Natural killer cell (primary cell): ENCODE data around the gene ORC2. TPM values are rescaled to one million over a fixed set of nuclear protein-coding genes. Genes with fewer than 3 reads are reported as not detected.
"Not testable (repeated sequence)": the region's sequence is repeated elsewhere in the genome, so short reads cannot be mapped to it uniquely, and the experiment has no call there.

Experiments used
- ATAC-seq, 3 donors: fragments of 150-1000 bp in 2 of 3; fragments of 200-7000 bp in 1 of 3; cut with Tn5 transposase; 1 replicate in 1 of 3; 2 replicates in 2 of 3; pipeline ENCODE4 v1.10.0; 2021; ENCODE audit warnings: mild to moderate bottlenecking in 2 of 3, moderate library complexity in 2 of 3
- DNase-seq, 2 donors: peaks; one replicate each; pipeline versions ENCODE4 v3.0.0 to v3.0.0-alpha.2; 2013 to 2021; ENCODE audit warnings: mixed read lengths in 1 of 2
- H3K27ac ChIP-seq: one replicate; pipeline ENCODE4 v1.5.1; 2013; ENCODE audit warnings: mild to moderate bottlenecking, low read length
- H3K27me3 ChIP-seq: one replicate; pipeline ENCODE4 v1.6.1; 2013; ENCODE audit warnings: low read length; ENCODE audit not compliant: control insufficient read depth, insufficient read depth
- H3K36me3 ChIP-seq: one replicate; pipeline ENCODE4 v1.6.1; 2013; ENCODE audit warnings: low read length; ENCODE audit not compliant: control insufficient read depth, insufficient read depth
- H3K4me1 ChIP-seq: one replicate; pipeline ENCODE4 v1.6.1; 2013; ENCODE audit warnings: low read length; ENCODE audit not compliant: control insufficient read depth, insufficient read depth
- H3K4me3 ChIP-seq: one replicate; pipeline ENCODE4 v1.5.1; 2013; ENCODE audit warnings: low read length
- H3K9me3 ChIP-seq: one replicate; pipeline ENCODE4 v1.6.1; 2013; ENCODE audit warnings: low read length; ENCODE audit not compliant: control insufficient read depth, insufficient read depth
- H3K27ac Mint-ChIP-seq, 2 donors: one replicate each; pipeline ENCODE4 v1.8.0; 2022; ENCODE audit warnings: mild to moderate bottlenecking in 2 of 2, mixed read lengths in 2 of 2, moderate library complexity in 1 of 2
- H3K27me3 Mint-ChIP-seq, 2 donors: one replicate each; pipeline ENCODE4 v1.8.0; 2022; ENCODE audit warnings: low read depth in 2 of 2, mixed read lengths in 2 of 2
- H3K36me3 Mint-ChIP-seq: one replicate; pipeline ENCODE4 v1.8.0; 2022; ENCODE audit warnings: mixed read lengths
- H3K4me1 Mint-ChIP-seq, 2 donors: one replicate each; pipeline ENCODE4 v1.8.0; 2022; ENCODE audit warnings: mixed read lengths in 2 of 2
- H3K4me3 Mint-ChIP-seq: one replicate; pipeline ENCODE4 v1.8.0; 2022; ENCODE audit warnings: mild to moderate bottlenecking, moderate library complexity, mixed read lengths
- H3K9me3 Mint-ChIP-seq, 2 donors: one replicate each; pipeline ENCODE4 v1.8.0; 2022; ENCODE audit warnings: mixed read lengths in 2 of 2
- WGBS: methylation state at CpG from one replicate; pipeline ENCODE4 v1.1.7; 2013; ENCODE audit warnings: missing lambda C conversion rate; ENCODE audit not compliant: insufficient coverage; 5-methylcytosine and 5-hydroxymethylcytosine counted together
- intact Hi-C: fragments of 100-400 bp; cut with micrococcal nuclease; formaldehyde crosslinking; loops from one replicate; pipeline ENCODE4 v1.14.2; 2022
- total RNA-seq, 4 donors: library from RNA; stranded (reverse); fragments of 120-200 nt in 1 of 4; gene quantifications; one replicate each; pipeline versions ENCODE4 v1.2.3 to v1.2.4, GENCODE V29; 2013 to 2022
- TF ChIP-seq, protein P1 (sequence below): fragments of 200-600 bp; IDR thresholded peaks from one replicate; pipeline ENCODE4 v1.8.0; 2022; ENCODE audit warnings: antibody characterized with exemption

Gene ORC2
- total RNA-seq, 3 donors from 2014 or later (not counting 1 experiment from before 2014, with no cell fraction given) = 21.7 to 48.5 (median 26.1) TPM

DNA sequence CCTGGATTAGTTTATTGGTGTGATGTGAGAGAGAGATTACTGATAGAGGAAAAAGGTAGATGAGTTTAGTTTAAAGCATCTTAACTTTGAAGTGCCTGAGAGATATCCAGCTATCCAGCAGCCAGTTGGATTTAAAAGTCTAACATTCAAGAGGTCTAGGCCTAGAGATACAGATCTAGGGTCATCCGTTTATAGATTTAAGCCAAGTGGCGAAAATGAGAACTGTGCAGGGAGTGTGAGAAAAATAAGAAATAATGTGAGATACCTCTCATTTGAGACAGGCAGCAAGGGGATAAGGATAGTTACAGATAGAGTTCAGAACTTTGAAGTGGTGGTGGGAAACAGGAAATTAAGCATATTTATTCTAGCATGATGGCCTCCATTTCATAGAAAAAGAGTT, 5.3 kb upstream of the ORC2 start:
- WGBS = 81% methylated on average over 2 of the region's 2 CpGs
- Mint-ChIP-seq H3K27ac (peak overlapping the region; percentile 10 to 13), H3K4me3 (no peak overlapping the region), H3K9me3 (no peaks in the 10 kb centered on the region), H3K4me1 (peaks cover 14 to 31% of the 10 kb centered on the region in 2 donors), H3K36me3 (no peaks in the 10 kb centered on the region), H3K27me3 (no peaks in the 10 kb centered on the region)
- Histone ChIP-seq H3K36me3 (no peaks in the 10 kb centered on the region), H3K4me1 (no peaks in the 10 kb centered on the region), H3K4me3 (no peak overlapping the region), H3K27me3 (no peaks in the 10 kb centered on the region), H3K9me3 (no peaks in the 10 kb centered on the region), H3K27ac (no peak overlapping the region)
- TF ChIP-seq, protein P1, sequence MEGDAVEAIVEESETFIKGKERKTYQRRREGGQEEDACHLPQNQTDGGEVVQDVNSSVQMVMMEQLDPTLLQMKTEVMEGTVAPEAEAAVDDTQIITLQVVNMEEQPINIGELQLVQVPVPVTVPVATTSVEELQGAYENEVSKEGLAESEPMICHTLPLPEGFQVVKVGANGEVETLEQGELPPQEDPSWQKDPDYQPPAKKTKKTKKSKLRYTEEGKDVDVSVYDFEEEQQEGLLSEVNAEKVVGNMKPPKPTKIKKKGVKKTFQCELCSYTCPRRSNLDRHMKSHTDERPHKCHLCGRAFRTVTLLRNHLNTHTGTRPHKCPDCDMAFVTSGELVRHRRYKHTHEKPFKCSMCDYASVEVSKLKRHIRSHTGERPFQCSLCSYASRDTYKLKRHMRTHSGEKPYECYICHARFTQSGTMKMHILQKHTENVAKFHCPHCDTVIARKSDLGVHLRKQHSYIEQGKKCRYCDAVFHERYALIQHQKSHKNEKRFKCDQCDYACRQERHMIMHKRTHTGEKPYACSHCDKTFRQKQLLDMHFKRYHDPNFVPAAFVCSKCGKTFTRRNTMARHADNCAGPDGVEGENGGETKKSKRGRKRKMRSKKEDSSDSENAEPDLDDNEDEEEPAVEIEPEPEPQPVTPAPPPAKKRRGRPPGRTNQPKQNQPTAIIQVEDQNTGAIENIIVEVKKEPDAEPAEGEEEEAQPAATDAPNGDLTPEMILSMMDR = no peak
- no peak for DNase-seq
- ATAC-seq = no peak
- intact Hi-C loops = no loop called here

DNA sequence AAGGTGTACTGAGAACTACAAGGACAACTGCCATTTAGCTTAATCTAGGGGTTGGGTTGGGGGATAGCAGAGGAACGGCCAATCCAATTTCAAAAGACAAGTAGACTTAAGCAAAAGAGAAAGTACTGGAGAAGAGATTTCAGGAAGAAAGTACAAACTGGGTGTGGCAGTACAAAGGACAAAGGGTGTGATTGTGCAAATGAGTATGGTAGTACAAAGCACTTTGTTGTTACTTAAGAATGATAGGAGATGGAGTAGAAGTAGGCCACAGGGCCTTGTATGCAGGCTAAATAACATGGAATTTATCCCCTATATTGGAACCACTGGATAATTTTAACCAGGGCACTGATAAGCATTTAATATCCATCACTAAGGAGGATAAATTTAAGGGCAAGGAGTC, 4.7 kb upstream of the ORC2 start:
- 97% methylated on average over 1 of the region's 1 CpG for WGBS
- peak overlapping the region; percentile 10 to 13 for H3K27ac Mint-ChIP-seq
- no peaks in the 10 kb centered on the region for H3K36me3 Mint-ChIP-seq
- Histone ChIP-seq H3K27ac (no peak overlapping the region), H3K4me1 (no peaks in the 10 kb centered on the region), H3K36me3 (no peaks in the 10 kb centered on the region), H3K27me3 (no peaks in the 10 kb centered on the region), H3K9me3 (no peaks in the 10 kb centered on the region), H3K4me3 (no peak overlapping the region)
- no peaks in the 10 kb centered on the region for H3K9me3 Mint-ChIP-seq
- DNase-seq (no peak), ATAC-seq (no peak)
- TF ChIP-seq, protein P1 = no peak
- intact Hi-C loops = no loop called here
- no peak overlapping the region for H3K4me3 Mint-ChIP-seq
- no peaks in the 10 kb centered on the region for H3K27me3 Mint-ChIP-seq
- peaks cover 18 to 37% of the 10 kb centered on the region in 2 donors for H3K4me1 Mint-ChIP-seq

DNA sequence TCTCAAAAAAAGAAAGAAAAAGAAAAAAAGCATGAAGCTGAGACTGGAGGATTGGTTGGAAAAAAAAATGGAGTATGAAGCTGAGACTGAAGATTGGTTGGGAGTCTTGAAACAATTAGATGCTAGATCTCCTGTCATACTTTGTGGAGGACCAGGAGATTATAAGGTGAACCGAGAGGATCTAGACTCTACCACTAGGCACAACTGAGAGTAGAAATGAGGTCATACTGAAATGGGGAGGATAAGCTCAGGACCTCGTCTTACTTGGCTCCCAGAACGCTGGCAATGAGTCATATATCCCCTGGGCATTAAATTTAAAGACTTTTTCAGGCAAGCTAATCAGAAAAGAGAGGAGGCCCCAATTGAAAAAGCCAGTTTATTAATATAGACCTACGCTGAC, 3.3 kb upstream of the ORC2 start:
- H3K27me3 ChIP-seq = no peaks in the 10 kb centered on the region
- Mint-ChIP-seq H3K27me3 (no peaks in the 10 kb centered on the region), H3K9me3 (no peaks in the 10 kb centered on the region), H3K27ac (peak overlapping the region in 1 of 2 donors; percentile 15), H3K4me3 (peak overlapping the region; percentile 2), H3K36me3 (no peaks in the 10 kb centered on the region), H3K4me1 (peaks cover 28 to 47% of the 10 kb centered on the region in 2 donors)
- 81% methylated on average over 4 of the region's 4 CpGs for WGBS
- intact Hi-C loops = no loop called here
- no peak overlapping the region for H3K27ac ChIP-seq
- no peak for DNase-seq
- H3K4me3 ChIP-seq = no peak overlapping the region
- H3K36me3 ChIP-seq = no peaks in the 10 kb centered on the region
- no peaks in the 10 kb centered on the region for H3K9me3 ChIP-seq
- H3K4me1 ChIP-seq = peaks cover 5% of the 10 kb centered on the region
- TF ChIP-seq, protein P1 = no peak
- no peak for ATAC-seq

DNA sequence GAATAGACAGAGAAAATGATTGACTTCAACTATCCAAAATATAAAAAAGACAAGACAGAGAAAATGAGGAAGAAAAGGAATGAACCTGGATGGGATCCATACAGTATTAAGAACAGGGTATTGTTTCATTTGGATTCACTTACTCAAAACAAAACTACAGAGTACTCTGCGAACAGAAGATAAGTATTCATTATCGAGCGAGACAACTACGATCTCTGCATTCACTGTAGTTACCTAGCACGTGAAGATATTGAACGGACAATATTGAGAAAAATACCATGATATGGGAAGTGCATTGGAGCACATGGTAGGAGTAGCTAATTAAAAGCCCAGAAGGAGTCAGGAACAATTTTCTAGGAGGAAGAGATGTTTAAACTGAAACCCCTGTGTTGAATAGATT, 1.0 kb upstream of the ORC2 start:
- H3K4me1 ChIP-seq = peaks cover 8% of the 10 kb centered on the region
- no peaks in the 10 kb centered on the region for H3K27me3 Mint-ChIP-seq
- H3K36me3 Mint-ChIP-seq = no peaks in the 10 kb centered on the region
- no peak overlapping the region for H3K27ac ChIP-seq
- peaks cover 34 to 47% of the 10 kb centered on the region in 2 donors for H3K4me1 Mint-ChIP-seq
- TF ChIP-seq, protein P1 = no peak
- 86% methylated on average over 6 of the region's 6 CpGs for WGBS
- H3K9me3 Mint-ChIP-seq = no peaks in the 10 kb centered on the region
- peak overlapping the region; percentile 98 for H3K27ac Mint-ChIP-seq
- peak overlapping the region; percentile 75 for H3K4me3 ChIP-seq
- ATAC-seq = no peak
- no peaks in the 10 kb centered on the region for H3K9me3 ChIP-seq
- H3K36me3 ChIP-seq = peaks cover 2% of the 10 kb centered on the region
- no peaks in the 10 kb centered on the region for H3K27me3 ChIP-seq
- H3K4me3 Mint-ChIP-seq = peak overlapping the region; percentile 98
- DNase-seq = no peak
- intact Hi-C loops = loop anchor here (5.0 kb wide), 1 partner anchor 193 kb away; no protein-coding TSS in a partner anchor

DNA sequence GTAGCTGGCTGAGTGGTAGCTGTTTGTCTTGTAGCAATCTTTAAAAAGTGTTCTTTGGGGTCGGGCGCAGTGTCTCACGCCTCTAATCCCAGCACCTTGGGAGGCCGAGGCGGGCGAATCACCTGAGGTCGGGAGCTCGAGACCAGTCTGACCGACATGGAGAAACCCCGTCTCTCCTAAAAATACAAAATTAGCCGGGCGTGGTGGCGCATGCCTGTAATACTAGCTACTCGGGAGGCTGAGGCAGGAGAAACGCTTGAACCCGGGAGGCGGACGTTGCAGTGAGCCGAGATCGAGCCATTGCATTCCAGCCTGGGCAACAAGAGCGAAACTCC, 425 bp upstream of the ORC2 start:
- H3K9me3 Mint-ChIP-seq, H3K27me3 ChIP-seq, H3K9me3 ChIP-seq, DNase-seq, H3K27me3 Mint-ChIP-seq, H3K4me1 ChIP-seq, H3K36me3 Mint-ChIP-seq, H3K36me3 ChIP-seq: not testable (repeated sequence)
- Histone ChIP-seq H3K27ac (peak overlapping the region; percentile 86), H3K4me3 (peak overlapping the region; percentile 75)
- Mint-ChIP-seq H3K27ac (peak overlapping the region; percentile 98), H3K4me3 (peak overlapping the region; percentile 98), H3K4me1 (peaks cover 34 to 49% of the 10 kb centered on the region in 2 donors)
- 1% methylated on average over 21 of the region's 21 CpGs for WGBS
- ATAC-seq = peak in 1 of 3 donors; percentile 6
- intact Hi-C loops = loop anchor here (1.0 to 5.0 kb wide), 4 partner anchors 75 to 213 kb away; partner anchors contain the start of genes NIF3L1 and PPIL3
